B cell (primary cell): ENCODE measurements around the gene SFXN3. TPM values are rescaled to one million over a fixed set of nuclear protein-coding genes. Genes with fewer than 3 reads are reported as not detected.

Experiments
- ATAC-seq: fragments of 200-7000 bp; cut with Tn5 transposase; one replicate; pipeline ENCODE4 v1.10.0; 2021; ENCODE audit warnings: low read depth, mild to moderate bottlenecking, moderate number of reproducible peaks, moderate library complexity
- CTCF ChIA-PET: fragments of 350-600 bp; sonication (Branson Sonifier 250); formaldehyde crosslinking; loops from one replicate; lab custom pipeline; 2021; ENCODE audit warnings: antibody characterized with exemption, inconsistent platforms; lab: Charles Lee
- POLR2A ChIA-PET: fragments of 350-600 bp; sonication (Branson Sonifier 250); formaldehyde crosslinking; loops from one replicate; lab custom pipeline; 2021; ENCODE audit warnings: antibody characterized with exemption; lab: Charles Lee
- DNase-seq: peaks from one replicate; pipeline ENCODE4 v3.0.0; 2013
- H2AFZ ChIP-seq: 2 replicates; pipeline ENCODE4 v1.6.1; 2012; ENCODE audit warnings: mild to moderate bottlenecking, low read depth, low read length; ENCODE audit not compliant: insufficient read depth, poor library complexity, severe bottlenecking
- H3K27ac ChIP-seq, 2 donors: 1 replicate in 1 of 2; 2 replicates in 1 of 2; pipeline ENCODE4 v1.5.1; 2012 to 2013; ENCODE audit warnings: low read length in 2 of 2, mild to moderate bottlenecking in 2 of 2, moderate library complexity in 1 of 2
- H3K27me3 ChIP-seq, 4 experiments: fragments of 200-600 bp in 1 of 4; sonication (generic) in 1 of 4; replicated peaks in 1 of 4; 1 replicate in 2 of 4; 2 replicates in 2 of 4; pipeline versions ENCODE4 v1.6.1 to v1.7.0; 2013 to 2016; ENCODE audit warnings: low read length in 3 of 4, mild to moderate bottlenecking in 2 of 4, mixed read lengths in 1 of 4, moderate library complexity in 1 of 4; ENCODE audit not compliant: insufficient read depth in 4 of 4, control insufficient read depth in 3 of 4; ENCODE audit errors: control extremely low read depth in 1 of 4
- H3K36me3 ChIP-seq, 2 experiments: replicated peaks in 1 of 2; 1 replicate in 1 of 2; 2 replicates in 1 of 2; pipeline versions ENCODE4 v1.6.1 to v1.7.1; 2013; ENCODE audit warnings: low read length in 1 of 2; ENCODE audit not compliant: insufficient read depth in 2 of 2, control insufficient read depth in 1 of 2; ENCODE audit errors: control extremely low read depth in 1 of 2, extremely low read depth in 1 of 2
- H3K4me1 ChIP-seq, 2 donors: fragments of 200-600 bp in 1 of 2; sonication (generic) in 1 of 2; 1 replicate in 1 of 2; 2 replicates in 1 of 2; pipeline versions ENCODE4 v1.5.1 to v1.6.1; 2013 to 2017; ENCODE audit warnings: low read length in 2 of 2; ENCODE audit not compliant: control insufficient read depth in 2 of 2, insufficient read depth in 2 of 2
- H3K4me2 ChIP-seq: replicated peaks from 2 replicates; pipeline ENCODE3; 2012; ENCODE audit warnings: mild to moderate bottlenecking, low read depth, low read length; ENCODE audit not compliant: poor library complexity, severe bottlenecking
- H3K4me3 ChIP-seq, 5 experiments: fragments of 200-600 bp in 1 of 5; sonication (generic) in 1 of 5; 1 replicate in 3 of 5; 2 replicates in 2 of 5; pipeline versions ENCODE4 v1.5.1 to v1.7.0; 2011 to 2016; ENCODE audit warnings: low read length in 4 of 5, mild to moderate bottlenecking in 4 of 5, low read depth in 2 of 5, control low read depth in 1 of 5, moderate library complexity in 1 of 5; ENCODE audit not compliant: insufficient read depth in 1 of 5; ENCODE audit errors: control extremely low read depth in 1 of 5, extremely low read depth in 1 of 5
- H3K79me2 ChIP-seq: fragments of 200-600 bp; sonication (generic); one replicate; pipeline ENCODE4 v1.6.0; 2016; ENCODE audit warnings: low read length; ENCODE audit not compliant: control insufficient read depth, insufficient read depth
- H3K9ac ChIP-seq: fragments of 200-600 bp; sonication (generic); 2 replicates; pipeline ENCODE4 v1.6.1; 2017; ENCODE audit warnings: mild to moderate bottlenecking, low read length, moderate library complexity
- H3K9me3 ChIP-seq, 3 donors: one replicate each; pipeline versions ENCODE4 v1.6.1 to v1.7.1; 2013; ENCODE audit warnings: low read length in 2 of 3; ENCODE audit not compliant: control insufficient read depth in 2 of 3, insufficient read depth in 1 of 3; ENCODE audit errors: control extremely low read depth in 1 of 3
- H4K20me1 ChIP-seq: 2 replicates; pipeline ENCODE4 v1.6.0; 2012; ENCODE audit warnings: mild to moderate bottlenecking, low read length; ENCODE audit not compliant: insufficient read depth, control insufficient read depth, poor library complexity, severe bottlenecking
- H3K27ac Mint-ChIP-seq: one replicate; pipeline ENCODE4 v1.8.0; 2021; ENCODE audit warnings: mixed read lengths
- H3K27me3 Mint-ChIP-seq: one replicate; pipeline ENCODE4 v1.8.0; 2021; ENCODE audit warnings: mixed read lengths
- H3K4me1 Mint-ChIP-seq: one replicate; pipeline ENCODE4 v1.8.0; 2021; ENCODE audit warnings: mixed read lengths
- H3K4me3 Mint-ChIP-seq: one replicate; pipeline ENCODE4 v1.8.0; 2021; ENCODE audit warnings: mixed read lengths
- H3K9me3 Mint-ChIP-seq: one replicate; pipeline ENCODE4 v1.8.0; 2022; ENCODE audit warnings: mixed read lengths; ENCODE audit not compliant: insufficient read depth
- EZH2 ChIP-seq: IDR thresholded peaks from 2 replicates; pipeline ENCODE4 v1.6.1; 2012; ENCODE audit warnings: borderline replicate concordance, low read depth, mild to moderate bottlenecking, moderate library complexity, low read length; ENCODE audit not compliant: insufficient read depth, poor library complexity, severe bottlenecking
- WGBS: methylation state at CpG from one replicate; pipeline ENCODE4 v1.1.5; 2013; ENCODE audit warnings: missing lambda C conversion rate; ENCODE audit not compliant: insufficient coverage; 5-methylcytosine and 5-hydroxymethylcytosine counted together
- intact Hi-C: fragments of 100-400 bp; cut with micrococcal nuclease; formaldehyde crosslinking; loops from one replicate; pipeline ENCODE4 v1.10.0; 2022
- polyA plus RNA-seq: library from polyadenylated mRNA; depleted of rRNA; stranded (reverse); fragments of >200 nt; gene quantifications from 2 replicates; pipeline ENCODE4 v1.2.3, GENCODE V29; 2012
- total RNA-seq, 2 donors: library from RNA; stranded (reverse); fragments of 120-200 nt in 1 of 2; gene quantifications; 1 replicate in 1 of 2; 2 replicates in 1 of 2; pipeline versions ENCODE4 v1.2.3 to v1.2.4, GENCODE V29; 2013 to 2022
- TF ChIP-seq, protein P1 (sequence below): fragments of 200-600 bp; IDR thresholded peaks from one replicate; pipeline ENCODE4 v1.8.0; 2022; ENCODE audit warnings: antibody characterized with exemption, mild to moderate bottlenecking

SFXN3 gene
- total and polyA plus RNA-seq, 2 donors (not counting 1 experiment from before 2014, with no cell fraction given), result 44.2 to 51.7 TPM

DNA sequence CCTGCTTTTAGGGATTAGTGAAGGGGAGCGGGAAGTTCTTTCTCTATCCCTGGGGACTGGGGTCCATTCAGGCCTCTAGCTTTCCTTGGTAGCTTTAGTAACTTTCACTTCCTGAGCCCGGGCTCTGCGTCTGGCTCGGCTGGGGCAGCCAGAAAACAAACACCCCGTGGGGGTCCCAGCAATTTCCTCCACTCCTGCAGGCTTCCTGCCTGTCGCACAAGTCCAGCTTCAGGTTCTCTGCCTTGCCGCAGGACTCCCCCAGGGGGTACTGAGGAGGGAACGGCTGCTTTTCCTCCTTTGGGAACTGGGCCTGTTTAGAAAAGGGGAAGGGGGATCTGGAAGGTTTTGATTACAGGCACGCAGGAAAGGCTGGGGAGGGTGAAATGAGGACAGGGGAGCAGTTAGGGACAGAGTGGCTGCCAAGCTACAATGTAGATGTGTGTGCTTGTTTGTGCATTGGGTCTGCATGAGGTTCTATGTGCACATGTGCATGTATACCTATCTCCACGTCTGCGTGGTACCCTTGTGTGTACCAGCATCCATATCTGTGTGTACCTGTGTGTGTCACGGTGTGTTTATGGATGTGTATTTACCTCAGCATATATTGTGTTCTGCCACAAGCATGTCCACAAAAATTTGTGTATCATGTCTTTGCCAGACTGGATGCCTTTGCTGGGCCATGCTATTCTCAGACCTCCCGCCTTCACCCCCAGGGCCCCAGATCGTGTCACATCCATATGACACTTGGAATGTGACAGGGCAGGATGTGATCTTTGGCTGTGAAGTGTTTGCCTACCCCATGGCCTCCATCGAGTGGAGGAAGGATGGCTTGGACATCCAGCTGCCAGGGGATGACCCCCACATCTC, 32.7 kb downstream of the SFXN3 start:
- no peak overlapping the region for H3K9ac ChIP-seq
- DNase-seq, result peak; percentile 39
- intact Hi-C loops, result loop anchor here (5.0 to 10.0 kb wide), 3 partner anchors 61 to 994 kb away; partner anchors contain the start of gene ARMH3
- H3K27ac ChIP-seq, result no peak overlapping the region
- H3K4me1 Mint-ChIP-seq, result peaks cover 53% of the 10 kb centered on the region
- peaks cover 25% of the 10 kb centered on the region for H3K27me3 Mint-ChIP-seq
- WGBS, result 17% methylated on average over 13 of the region's 15 CpGs
- H2AFZ ChIP-seq, result no peak overlapping the region
- peak overlapping the region in 1 of 5 experiments; percentile 47 for H3K4me3 ChIP-seq
- POLR2A ChIA-PET, result interaction anchor here (0.7 to 3.8 kb wide), 3 partner anchors 21 to 291 kb away, joined by 3 to 20 read pairs (median 4); no protein-coding TSS in a partner anchor
- peaks cover 0 to 10% (median 0%) of the 10 kb centered on the region in 3 donors for H3K9me3 ChIP-seq
- TF ChIP-seq EZH2, result no peak
- TF ChIP-seq, protein P1, sequence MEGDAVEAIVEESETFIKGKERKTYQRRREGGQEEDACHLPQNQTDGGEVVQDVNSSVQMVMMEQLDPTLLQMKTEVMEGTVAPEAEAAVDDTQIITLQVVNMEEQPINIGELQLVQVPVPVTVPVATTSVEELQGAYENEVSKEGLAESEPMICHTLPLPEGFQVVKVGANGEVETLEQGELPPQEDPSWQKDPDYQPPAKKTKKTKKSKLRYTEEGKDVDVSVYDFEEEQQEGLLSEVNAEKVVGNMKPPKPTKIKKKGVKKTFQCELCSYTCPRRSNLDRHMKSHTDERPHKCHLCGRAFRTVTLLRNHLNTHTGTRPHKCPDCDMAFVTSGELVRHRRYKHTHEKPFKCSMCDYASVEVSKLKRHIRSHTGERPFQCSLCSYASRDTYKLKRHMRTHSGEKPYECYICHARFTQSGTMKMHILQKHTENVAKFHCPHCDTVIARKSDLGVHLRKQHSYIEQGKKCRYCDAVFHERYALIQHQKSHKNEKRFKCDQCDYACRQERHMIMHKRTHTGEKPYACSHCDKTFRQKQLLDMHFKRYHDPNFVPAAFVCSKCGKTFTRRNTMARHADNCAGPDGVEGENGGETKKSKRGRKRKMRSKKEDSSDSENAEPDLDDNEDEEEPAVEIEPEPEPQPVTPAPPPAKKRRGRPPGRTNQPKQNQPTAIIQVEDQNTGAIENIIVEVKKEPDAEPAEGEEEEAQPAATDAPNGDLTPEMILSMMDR, result no peak
- ATAC-seq, result no peak
- H3K4me3 Mint-ChIP-seq, result peak overlapping the region; percentile 77
- peaks cover 5% of the 10 kb centered on the region for H4K20me1 ChIP-seq
- no peaks in the 10 kb centered on the region for H3K36me3 ChIP-seq
- H3K4me1 ChIP-seq, result peaks cover 50 to 60% of the 10 kb centered on the region in 2 donors
- H3K27ac Mint-ChIP-seq, result peak overlapping the region; percentile 26
- H3K79me2 ChIP-seq, result no peaks in the 10 kb centered on the region
- H3K9me3 Mint-ChIP-seq, result no peaks in the 10 kb centered on the region
- H3K27me3 ChIP-seq, result peaks cover 0 to 52% (median 21%) of the 10 kb centered on the region in 4 experiments
- H3K4me2 ChIP-seq, result peak overlapping the region; percentile 72
- CTCF ChIA-PET, result interaction anchor here (0.5 to 16.1 kb wide), 9 partner anchors 8 to 333 kb away, joined by 3 to 306 read pairs (median 5); no protein-coding TSS in a partner anchor
